Measurements from ENCODE around the gene KMT2C.

Gene KMT2C

DNA sequence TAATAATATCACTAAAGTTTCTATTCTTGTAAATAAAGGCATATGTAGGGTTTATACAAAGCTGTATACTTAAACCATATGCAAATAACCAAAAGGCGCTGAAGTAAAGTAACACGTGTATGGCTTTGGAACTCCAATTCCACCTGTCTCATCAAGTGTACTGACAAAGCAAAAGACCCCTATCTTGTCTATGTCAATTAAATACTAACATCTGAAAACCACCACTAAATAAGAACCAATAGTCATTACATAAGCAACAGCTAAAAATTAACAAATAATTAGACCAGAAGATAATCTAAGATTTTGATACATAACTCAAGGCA is 93.9 kb downstream of the KMT2C start:
- Histone ChIP-seq H4K20me1 (ENCODE audit: insufficient read depth, low read length) (peaks cover 45% of the 10 kb centered on the region), H3K4me3 (ENCODE audit: low read length) (no peak overlapping the region), H3K27me3 (ENCODE audit: low read depth, low read length) (no peaks in the 10 kb centered on the region), H3K4me2 (ENCODE audit: low read length) (no peak overlapping the region), H3K9me3 (ENCODE audit: insufficient read depth, low read length) (no peaks in the 10 kb centered on the region), H3K79me2 (ENCODE audit: low read length) (peaks cover 27% of the 10 kb centered on the region), H3K27ac (ENCODE audit: low read length) (no peak overlapping the region), H3K9ac (ENCODE audit: low read length) (no peak overlapping the region), H3K36me3 (replicated peaks; ENCODE audit: low read depth, low read length) (peaks cover 4% of the 10 kb centered on the region), H2AFZ (ENCODE audit: low read depth, low read length) (no peak overlapping the region), H3K4me1 (ENCODE audit: low read length) (peaks cover 13% of the 10 kb centered on the region)
- TF ChIP-seq CTCF (IDR thresholded peaks at IDR 0.05; ENCODE audit: low read depth, low read length) = no peak
- TF ChIP-seq EZH2phosphoT487 (IDR thresholded peaks at IDR 0.05; ENCODE audit: low read depth) = no peak

DNA sequence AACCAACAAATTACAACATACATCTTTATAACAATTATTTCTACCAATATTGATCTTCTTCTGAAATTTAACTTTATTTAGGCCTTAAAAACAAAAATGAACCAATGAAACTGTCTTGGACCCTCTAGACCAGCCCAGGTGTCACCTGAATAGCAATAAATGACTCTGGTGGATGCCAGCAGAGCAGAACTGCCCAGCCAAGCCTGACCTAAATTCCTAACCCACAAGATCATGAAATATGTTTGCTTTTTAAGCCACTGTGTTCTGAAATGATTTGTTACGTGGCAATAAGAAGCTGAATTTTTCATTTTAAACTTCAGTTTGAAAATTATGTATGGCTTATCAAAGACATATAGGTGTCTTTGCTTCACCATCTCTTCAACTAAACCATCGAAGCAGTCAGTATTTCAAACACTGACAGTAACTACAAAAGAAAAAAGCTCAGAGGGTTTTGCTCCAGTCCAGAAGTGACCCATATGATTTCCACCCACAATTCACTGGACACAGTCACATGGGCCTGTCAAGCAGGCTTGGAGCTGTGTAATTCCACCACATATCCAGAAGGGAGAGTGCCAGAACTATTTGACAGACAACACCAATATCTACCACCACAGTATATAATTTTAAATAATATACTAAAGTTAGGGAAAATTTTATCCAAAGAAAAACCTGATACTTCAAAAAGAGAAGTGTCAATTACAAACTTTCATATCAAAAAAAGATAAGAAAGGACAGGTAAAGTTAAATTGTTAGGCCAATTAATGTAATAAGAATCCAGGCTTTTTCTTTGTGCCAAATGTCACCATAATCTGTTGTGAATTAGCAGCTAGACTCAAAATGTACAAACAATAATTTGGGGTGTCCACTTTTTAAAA is 94.5 kb downstream of the KMT2C start:
- no peak overlapping the region for H3K4me3 ChIP-seq (ENCODE audit: low read length)
- no peak overlapping the region for H3K27ac ChIP-seq (ENCODE audit: low read length)
- TF ChIP-seq CTCF (IDR thresholded peaks at IDR 0.05; ENCODE audit: low read depth, low read length) (no peak), EZH2phosphoT487 (IDR thresholded peaks at IDR 0.05; ENCODE audit: low read depth) (no peak)
- H3K27me3 ChIP-seq (ENCODE audit: low read depth, low read length) = no peaks in the 10 kb centered on the region
- H3K9ac ChIP-seq (ENCODE audit: low read length) = no peak overlapping the region
- no peaks in the 10 kb centered on the region for H3K9me3 ChIP-seq (ENCODE audit: insufficient read depth, low read length)
- H3K4me1 ChIP-seq (ENCODE audit: low read length) = peaks cover 18% of the 10 kb centered on the region
- H3K36me3 ChIP-seq (replicated peaks; ENCODE audit: low read depth, low read length) = peaks cover 4% of the 10 kb centered on the region
- H2AFZ ChIP-seq (ENCODE audit: low read depth, low read length) = no peak overlapping the region
- H3K4me2 ChIP-seq (ENCODE audit: low read length) = peak overlapping the region; percentile 0; the same call in 1 of the 2 replicates
- peaks cover 30% of the 10 kb centered on the region for H3K79me2 ChIP-seq (ENCODE audit: low read length)
- peaks cover 49% of the 10 kb centered on the region for H4K20me1 ChIP-seq (ENCODE audit: insufficient read depth, low read length)

DNA sequence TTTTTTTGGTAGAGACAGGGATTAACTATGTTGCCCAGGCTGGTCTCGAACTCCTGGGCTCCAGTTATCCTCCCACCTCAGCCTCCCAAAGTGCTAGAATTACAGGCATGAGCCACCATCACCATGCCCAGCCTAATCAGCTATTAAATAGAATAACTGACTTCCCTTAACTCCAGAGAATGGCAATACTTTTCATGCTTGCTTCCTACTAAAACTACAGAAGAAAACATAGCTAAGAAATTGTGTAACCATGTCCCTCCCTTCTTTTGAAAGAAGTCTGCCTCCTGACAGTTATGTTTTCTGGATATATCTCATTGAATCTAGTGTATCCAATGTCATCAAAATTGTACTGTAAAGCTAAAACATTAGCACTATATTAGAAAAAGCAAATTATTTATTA is 95.6 kb downstream of the KMT2C start:
- Histone ChIP-seq H2AFZ (ENCODE audit: low read depth, low read length) (no peak overlapping the region), H3K27ac (ENCODE audit: low read length) (no peak overlapping the region), H3K79me2 (ENCODE audit: low read length) (peaks cover 35% of the 10 kb centered on the region), H3K9ac (ENCODE audit: low read length) (no peak overlapping the region), H3K4me1 (ENCODE audit: low read length) (peaks cover 29% of the 10 kb centered on the region), H3K4me3 (ENCODE audit: low read length) (no peak overlapping the region), H3K36me3 (replicated peaks; ENCODE audit: low read depth, low read length) (peaks cover 2% of the 10 kb centered on the region), H4K20me1 (ENCODE audit: insufficient read depth, low read length) (peaks cover 57% of the 10 kb centered on the region), H3K27me3 (ENCODE audit: low read depth, low read length) (no peaks in the 10 kb centered on the region), H3K4me2 (ENCODE audit: low read length) (no peak overlapping the region), H3K9me3 (ENCODE audit: insufficient read depth, low read length) (no peaks in the 10 kb centered on the region)
- TF ChIP-seq EZH2phosphoT487 (IDR thresholded peaks at IDR 0.05; ENCODE audit: low read depth) = no peak
- no peak for TF ChIP-seq CTCF (IDR thresholded peaks at IDR 0.05; ENCODE audit: low read depth, low read length)

GRCh38 chr7:152338561-152338960 is 97.2 kb downstream of the KMT2C start:
- peaks cover 30% of the 10 kb centered on the region for H3K4me1 ChIP-seq (ENCODE audit: low read length)
- no peak for TF ChIP-seq EZH2phosphoT487 (IDR thresholded peaks at IDR 0.05; ENCODE audit: low read depth)
- H4K20me1 ChIP-seq (ENCODE audit: insufficient read depth, low read length) = peaks cover 63% of the 10 kb centered on the region
- H3K27me3 ChIP-seq (ENCODE audit: low read depth, low read length) = no peaks in the 10 kb centered on the region
- no peak overlapping the region for H3K4me2 ChIP-seq (ENCODE audit: low read length)
- no peak overlapping the region for H3K4me3 ChIP-seq (ENCODE audit: low read length)
- H3K36me3 ChIP-seq (replicated peaks; ENCODE audit: low read depth, low read length) = no peaks in the 10 kb centered on the region
- H2AFZ ChIP-seq (ENCODE audit: low read depth, low read length) = no peak overlapping the region
- no peak overlapping the region for H3K9ac ChIP-seq (ENCODE audit: low read length)
- H3K27ac ChIP-seq (ENCODE audit: low read length) = no peak overlapping the region
- H3K9me3 ChIP-seq (ENCODE audit: insufficient read depth, low read length) = no peaks in the 10 kb centered on the region
- H3K79me2 ChIP-seq (ENCODE audit: low read length) = peaks cover 38% of the 10 kb centered on the region

All from OCI-LY3 (cell line).